ENCODE measurements around the gene FAM9C.

Gene FAM9C

GRCh38 chrX:13077168-13077567, 32.7 kb upstream of the FAM9C start:
- ATAC-seq: peak; percentile 29; the same call in 2 of the 3 replicates
- no peak for TF ChIP-seq ZFP30 (CRISPR knock-in tag; IDR thresholded peaks at IDR 0.05)

GRCh38 chrX:13076176-13076961, 31.9 kb upstream of the FAM9C start:
- ATAC-seq: peak; percentile 32; the same call in 2 of the 3 replicates

GRCh38 chrX:13074297-13075262, 30.2 kb upstream of the FAM9C start:
- no peak for TF ChIP-seq SNAI2 (CRISPR knock-in tag; IDR thresholded peaks at IDR 0.05)
- no peak for ATAC-seq

More at GRCh38 chrX:13076176-13076961, 31.9 kb upstream of the FAM9C start:
- TF ChIP-seq PPARA (CRISPR knock-in tag; IDR thresholded peaks at IDR 0.05; ENCODE audit: borderline replicate concordance) (no peak), BACH2 (CRISPR knock-in tag; IDR thresholded peaks at IDR 0.05; ENCODE audit: borderline replicate concordance) (no peak), TOX (CRISPR knock-in tag; IDR thresholded peaks at IDR 0.05; ENCODE audit: borderline replicate concordance) (no peak), TSHZ2 (CRISPR knock-in tag; IDR thresholded peaks at IDR 0.05) (no peak), ARNTL (CRISPR knock-in tag; IDR thresholded peaks at IDR 0.05; ENCODE audit: borderline replicate concordance, low read depth) (no peak), CREB5 (CRISPR knock-in tag; IDR thresholded peaks at IDR 0.05; ENCODE audit: low read depth) (no peak), ZC3H10 (CRISPR knock-in tag; IDR thresholded peaks at IDR 0.05) (no peak), ESRRG (CRISPR knock-in tag; IDR thresholded peaks at IDR 0.05) (no peak), CSDC2 (CRISPR knock-in tag; IDR thresholded peaks at IDR 0.05) (no peak), RARB (CRISPR knock-in tag; IDR thresholded peaks at IDR 0.05) (no peak)

GRCh38 chrX:13069771-13070416, 25.5 kb upstream of the FAM9C start:
- no peak for TF ChIP-seq CSDC2 (CRISPR knock-in tag; IDR thresholded peaks at IDR 0.05)
- TF ChIP-seq PATZ1 (CRISPR knock-in tag; IDR thresholded peaks at IDR 0.05; ENCODE audit: borderline replicate concordance): no peak
- TF ChIP-seq ESRRG (CRISPR knock-in tag; IDR thresholded peaks at IDR 0.05): no peak
- TF ChIP-seq CREB5 (CRISPR knock-in tag; IDR thresholded peaks at IDR 0.05; ENCODE audit: low read depth): no peak
- TF ChIP-seq TCF4 (CRISPR knock-in tag; IDR thresholded peaks at IDR 0.05; ENCODE audit: borderline replicate concordance): no peak
- no peak for TF ChIP-seq ZNF70 (CRISPR knock-in tag; IDR thresholded peaks at IDR 0.05)
- no peak for TF ChIP-seq TOX (CRISPR knock-in tag; IDR thresholded peaks at IDR 0.05; ENCODE audit: borderline replicate concordance)
- no peak for TF ChIP-seq SNAI2 (CRISPR knock-in tag; IDR thresholded peaks at IDR 0.05)
- no peak for TF ChIP-seq ZFP3 (CRISPR knock-in tag; IDR thresholded peaks at IDR 0.05)
- TF ChIP-seq ZFP30 (CRISPR knock-in tag; IDR thresholded peaks at IDR 0.05): no peak
- TF ChIP-seq ARNTL (CRISPR knock-in tag; IDR thresholded peaks at IDR 0.05; ENCODE audit: borderline replicate concordance, low read depth): no peak
- TF ChIP-seq CSRNP3 (CRISPR knock-in tag; IDR thresholded peaks at IDR 0.05): no peak
- TF ChIP-seq RARB (CRISPR knock-in tag; IDR thresholded peaks at IDR 0.05): no peak
- no peak for TF ChIP-seq OSR1 (CRISPR knock-in tag; IDR thresholded peaks at IDR 0.05)
- no peak for ATAC-seq
